HCT116 (cell line): Measurements from ENCODE around the gene MAPK10. TPM values are rescaled to one million over a fixed set of nuclear protein-coding genes. Genes with fewer than 3 reads are reported as not detected.

Experiments used
- ATAC-seq: fragments of 200-7000 bp; cut with Tn5 transposase; 2 replicates; pipeline ENCODE4 v1.9.1; 2020; ENCODE audit warnings: mild to moderate bottlenecking, moderate library complexity
- BruUV-seq: library from RNA; stranded (reverse); fragments of 400-500 nt; replicated peaks from 2 replicates; lab custom pipeline; 2021; lab: Mats Ljungman, UMichigan
- CTCF ChIA-PET: fragments of 300-600 bp; sonication (Branson Sonifier 250); formaldehyde crosslinking; loops from one replicate; lab custom pipeline; 2021; ENCODE audit warnings: antibody characterized with exemption; lab: Charles Lee
- POLR2A ChIA-PET: fragments of 300-600, 350-600 bp; sonication (Branson Sonifier 250); formaldehyde crosslinking; loops from one replicate; lab custom pipeline; 2021; ENCODE audit warnings: antibody characterized with exemption; lab: Charles Lee
- RAD21 ChIA-PET, 2 experiments: fragments of 300-600 bp; sonication (Branson Sonifier 250); formaldehyde crosslinking; loops; one replicate each; lab custom pipeline; 2023; ENCODE audit warnings: low total read pairs in 2 of 2; ENCODE audit not compliant: uncharacterized antibody in 2 of 2, unreplicated experiment in 2 of 2, low non-redundant PET in 1 of 2; lab: Charles Lee
- DNase-seq: peaks from one replicate; pipeline ENCODE4 v3.0.0-alpha.2; 2010; ENCODE audit warnings: low read depth, low spot score
- H2AFZ ChIP-seq: fragments of 200-600 bp; shearing (Covaris generic), sonication (generic); 2 replicates; pipeline ENCODE4 v1.6.1; 2017; ENCODE audit warnings: low read depth, mixed run types, mixed read lengths, antibody characterized with exemption, low read length; ENCODE audit not compliant: poor library complexity, severe bottlenecking
- H3K27ac ChIP-seq: 2 replicates; pipeline ENCODE4 v1.5.1; 2012; ENCODE audit warnings: low read depth, low read length
- H3K27me3 ChIP-seq: fragments of 200-600 bp; sonication (generic); 2 replicates; pipeline ENCODE4 v1.6.1; 2016; ENCODE audit warnings: mixed run types, low read length, mixed read lengths; ENCODE audit not compliant: insufficient read depth
- H3K36me3 ChIP-seq, 2 experiments: fragments of 200-500 bp in 1 of 2; fragments of 200-600 bp in 1 of 2; sonication (Bioruptor generic) in 1 of 2; sonication (generic) in 1 of 2; 2 replicates each; pipeline versions ENCODE4 v1.5.1 to v1.6.1; 2014 to 2016; ENCODE audit warnings: low read length in 2 of 2, inconsistent platforms in 1 of 2, mixed read lengths in 1 of 2, mixed run types in 1 of 2; ENCODE audit not compliant: insufficient read depth in 2 of 2, control insufficient read depth in 1 of 2
- H3K4me1 ChIP-seq, 2 experiments: fragments of 200-600 bp in 1 of 2; sonication (generic) in 1 of 2; 2 replicates each; pipeline versions ENCODE4 v1.5.1 to v1.6.1; 2012 to 2017; ENCODE audit warnings: low read length in 2 of 2, inconsistent platforms in 1 of 2, mild to moderate bottlenecking in 1 of 2, mixed read lengths in 1 of 2, mixed run types in 1 of 2, moderate library complexity in 1 of 2; ENCODE audit not compliant: insufficient read depth in 2 of 2, control insufficient read depth in 1 of 2
- H3K4me2 ChIP-seq: fragments of 200-600 bp; sonication (generic); 2 replicates; pipeline ENCODE4 v1.6.1; 2017; ENCODE audit warnings: mixed run types, low read length, mixed read lengths
- H3K4me3 ChIP-seq, 2 experiments: fragments of 200-600 bp in 1 of 2; sonication (generic) in 1 of 2; replicated peaks in 1 of 2; 2 replicates each; pipeline ENCODE4 v1.5.1; 2011 to 2016; ENCODE audit warnings: low read length in 2 of 2, control low read depth in 1 of 2, low read depth in 1 of 2, mild to moderate bottlenecking in 1 of 2, mixed read lengths in 1 of 2, mixed run types in 1 of 2
- H3K79me2 ChIP-seq: fragments of 200-600 bp; sonication (generic); 2 replicates; pipeline ENCODE4 v1.6.1; 2017; ENCODE audit warnings: mild to moderate bottlenecking, mixed run types, low read length, moderate library complexity, mixed read lengths; ENCODE audit not compliant: insufficient read depth
- H3K9ac ChIP-seq: fragments of 200-600 bp; sonication (generic); 2 replicates; pipeline ENCODE4 v1.6.1; 2016; ENCODE audit warnings: low read length, mixed read lengths
- H3K9me2 ChIP-seq: fragments of 200-600 bp; sonication (generic), shearing (Covaris generic); 2 replicates; pipeline ENCODE4 v1.6.1; 2017; ENCODE audit warnings: mixed run types, mild to moderate bottlenecking, moderate library complexity; ENCODE audit not compliant: insufficient read depth
- H3K9me3 ChIP-seq, 2 experiments: fragments of 200-500 bp in 1 of 2; fragments of 200-600 bp in 1 of 2; sonication (Bioruptor generic) in 1 of 2; sonication (generic) in 1 of 2; 2 replicates each; pipeline ENCODE4 v1.6.1; 2014 to 2017; ENCODE audit warnings: low read length in 2 of 2, mixed read lengths in 2 of 2, inconsistent platforms in 1 of 2, low read depth in 1 of 2, mild to moderate bottlenecking in 1 of 2, mixed run types in 1 of 2, moderate library complexity in 1 of 2; ENCODE audit not compliant: control insufficient read depth in 1 of 2, insufficient read depth in 1 of 2
- H4K20me1 ChIP-seq: fragments of 200-600 bp; sonication (generic), shearing (Covaris generic); 2 replicates; pipeline ENCODE4 v1.6.1; 2017; ENCODE audit warnings: mixed run types, mild to moderate bottlenecking, moderate library complexity; ENCODE audit not compliant: insufficient read depth
- CBX3 ChIP-seq: IDR thresholded peaks from 2 replicates; pipeline ENCODE4 v1.6.1; 2012; ENCODE audit warnings: low read depth
- CEBPB ChIP-seq: IDR thresholded peaks from 2 replicates; pipeline ENCODE4 v1.6.1; 2012; ENCODE audit warnings: low read depth
- EZH2 ChIP-seq: fragments of 200-600 bp; sonication (generic); IDR thresholded peaks from 2 replicates; pipeline ENCODE4 v1.6.1; 2017; ENCODE audit warnings: antibody characterized with exemption, mixed run types
- EZH2phosphoT487 ChIP-seq: fragments of 200-600 bp; IDR thresholded peaks from 2 replicates; pipeline ENCODE4 v1.6.1; 2018; ENCODE audit warnings: antibody characterized with exemption, borderline replicate concordance
- FOSL1 ChIP-seq: IDR thresholded peaks from 2 replicates; pipeline ENCODE4 v1.6.1; 2012; ENCODE audit warnings: low read depth
- POLR2A ChIP-seq: IDR thresholded peaks from 2 replicates; pipeline ENCODE4 v1.7.0; 2011; ENCODE audit warnings: borderline replicate concordance; ENCODE audit not compliant: insufficient read depth, insufficient read length; ENCODE audit errors: extremely low read depth
- POLR2AphosphoS5 ChIP-seq: IDR thresholded peaks from 2 replicates; pipeline ENCODE4 v1.6.1; 2011; ENCODE audit warnings: mild to moderate bottlenecking, low read depth, low read length, moderate library complexity
- RAD21 ChIP-seq: IDR thresholded peaks from 2 replicates; pipeline ENCODE4 v1.6.1; 2012; ENCODE audit warnings: low read depth, mild to moderate bottlenecking
- SIN3A ChIP-seq: IDR thresholded peaks from 2 replicates; pipeline ENCODE4 v1.6.1; 2012; ENCODE audit warnings: low read depth
- SP1 ChIP-seq: IDR thresholded peaks from 2 replicates; pipeline ENCODE4 v1.6.1; 2012; ENCODE audit warnings: low read depth
- SRF ChIP-seq: IDR thresholded peaks from 2 replicates; pipeline ENCODE4 v1.6.1; 2012; ENCODE audit warnings: low read depth
- TCF7L2 ChIP-seq: IDR thresholded peaks from 2 replicates; pipeline ENCODE4 v1.7.0; 2011; ENCODE audit warnings: borderline replicate concordance, inconsistent platforms; ENCODE audit not compliant: insufficient read depth, insufficient read length; ENCODE audit errors: extremely low read depth
- YY1 ChIP-seq: IDR thresholded peaks from 2 replicates; pipeline ENCODE4 v1.6.1; 2011; ENCODE audit warnings: low read length, low read depth, moderate library complexity, mild to moderate bottlenecking; ENCODE audit not compliant: insufficient replicate concordance; ENCODE audit errors: extremely low read depth
- ZBTB33 ChIP-seq: IDR thresholded peaks from 2 replicates; pipeline ENCODE4 v1.6.1; 2011; ENCODE audit warnings: mild to moderate bottlenecking, low read length, moderate library complexity; ENCODE audit not compliant: insufficient replicate concordance; ENCODE audit errors: extremely low read depth
- ZNF274 ChIP-seq: fragments of 200-500 bp; sonication (Bioruptor generic); IDR thresholded peaks from 2 replicates; pipeline ENCODE4 v1.6.1; 2014; ENCODE audit warnings: mild to moderate bottlenecking, low read depth, low read length, inconsistent platforms
- intact Hi-C: fragments of 100-400 bp; cut with micrococcal nuclease; formaldehyde crosslinking; loops from 2 replicates; pipeline ENCODE4 v1.10.0; 2022
- total RNA-seq: library from RNA; stranded (reverse); gene quantifications from one replicate; pipeline ENCODE4 v1.2.1, GENCODE V29; 2021; ENCODE audit not compliant: unreplicated experiment
- TF ChIP-seq, protein P1 (sequence below): IDR thresholded peaks from 2 replicates; pipeline ENCODE4 v1.6.1; 2012
- TF ChIP-seq, protein P2 (sequence below): IDR thresholded peaks from 2 replicates; pipeline ENCODE4 v1.6.1; 2012; ENCODE audit warnings: low read depth

The MAPK10 gene
- total RNA-seq, 1 experiment from 2014 or later = 0.52 TPM

DNA sequence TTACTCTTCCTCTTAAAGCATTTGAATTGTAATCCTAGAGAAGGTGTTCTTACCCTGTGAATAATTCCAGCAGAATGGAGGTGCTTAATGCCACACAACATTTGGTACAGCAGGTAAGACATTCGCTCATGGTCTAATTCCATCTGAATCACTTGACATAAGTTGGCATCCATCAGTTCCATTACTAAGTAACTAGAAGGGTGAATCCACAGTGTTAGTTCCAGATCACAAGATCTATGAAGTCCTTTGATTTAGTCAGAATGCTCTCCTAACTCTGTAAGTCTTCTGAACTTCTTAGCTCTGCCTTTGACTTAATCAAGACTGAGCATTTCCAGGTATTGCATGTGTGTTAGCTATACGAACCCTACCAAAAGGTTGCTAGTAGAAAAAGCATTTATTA, 258.0 kb downstream of the MAPK10 start:
- no peak overlapping the region for H3K27ac ChIP-seq
- no peaks in the 10 kb centered on the region for H4K20me1 ChIP-seq
- intact Hi-C loops = no loop called here
- H3K79me2 ChIP-seq = no peaks in the 10 kb centered on the region
- H3K9me2 ChIP-seq = no peaks in the 10 kb centered on the region
- ATAC-seq (no peak), DNase-seq (no peak)
- RAD21 ChIA-PET = no interaction called here
- no peaks in the 10 kb centered on the region for H3K9me3 ChIP-seq
- H3K4me3 ChIP-seq = no peak overlapping the region
- no peaks in the 10 kb centered on the region for H3K36me3 ChIP-seq
- BruUV-seq = no TSS peak
- H3K27me3 ChIP-seq = no peaks in the 10 kb centered on the region
- POLR2A ChIA-PET = no interaction called here
- H3K4me1 ChIP-seq = no peaks in the 10 kb centered on the region
- no peak overlapping the region for H3K4me2 ChIP-seq
- CTCF ChIA-PET = no interaction called here
- H2AFZ ChIP-seq = no peak overlapping the region
- H3K9ac ChIP-seq = no peak overlapping the region
- TF ChIP-seq EZH2phosphoT487 (no peak), TCF7L2 (no peak), YY1 (no peak), CBX3 (no peak), POLR2AphosphoS5 (no peak), ZNF274 (no peak), FOSL1 (no peak), EZH2 (no peak), SRF (no peak), SP1 (no peak), CEBPB (no peak)
- TF ChIP-seq, protein P1, sequence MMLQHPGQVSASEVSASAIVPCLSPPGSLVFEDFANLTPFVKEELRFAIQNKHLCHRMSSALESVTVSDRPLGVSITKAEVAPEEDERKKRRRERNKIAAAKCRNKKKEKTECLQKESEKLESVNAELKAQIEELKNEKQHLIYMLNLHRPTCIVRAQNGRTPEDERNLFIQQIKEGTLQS = no peak

GRCh38 chr4:86101410-86101809, 258.4 kb downstream of the MAPK10 start:
- ChIA-PET RAD21 (no interaction called here), CTCF (no interaction called here), POLR2A (no interaction called here)
- H3K27ac ChIP-seq = no peak overlapping the region
- no peak overlapping the region for H2AFZ ChIP-seq
- no peaks in the 10 kb centered on the region for H3K9me3 ChIP-seq
- H3K9ac ChIP-seq = no peak overlapping the region
- H3K36me3 ChIP-seq = no peaks in the 10 kb centered on the region
- no peak overlapping the region for H3K4me2 ChIP-seq
- intact Hi-C loops = no loop called here
- H3K9me2 ChIP-seq = no peaks in the 10 kb centered on the region
- no peak for TF ChIP-seq RAD21
- TF ChIP-seq, protein P2, sequence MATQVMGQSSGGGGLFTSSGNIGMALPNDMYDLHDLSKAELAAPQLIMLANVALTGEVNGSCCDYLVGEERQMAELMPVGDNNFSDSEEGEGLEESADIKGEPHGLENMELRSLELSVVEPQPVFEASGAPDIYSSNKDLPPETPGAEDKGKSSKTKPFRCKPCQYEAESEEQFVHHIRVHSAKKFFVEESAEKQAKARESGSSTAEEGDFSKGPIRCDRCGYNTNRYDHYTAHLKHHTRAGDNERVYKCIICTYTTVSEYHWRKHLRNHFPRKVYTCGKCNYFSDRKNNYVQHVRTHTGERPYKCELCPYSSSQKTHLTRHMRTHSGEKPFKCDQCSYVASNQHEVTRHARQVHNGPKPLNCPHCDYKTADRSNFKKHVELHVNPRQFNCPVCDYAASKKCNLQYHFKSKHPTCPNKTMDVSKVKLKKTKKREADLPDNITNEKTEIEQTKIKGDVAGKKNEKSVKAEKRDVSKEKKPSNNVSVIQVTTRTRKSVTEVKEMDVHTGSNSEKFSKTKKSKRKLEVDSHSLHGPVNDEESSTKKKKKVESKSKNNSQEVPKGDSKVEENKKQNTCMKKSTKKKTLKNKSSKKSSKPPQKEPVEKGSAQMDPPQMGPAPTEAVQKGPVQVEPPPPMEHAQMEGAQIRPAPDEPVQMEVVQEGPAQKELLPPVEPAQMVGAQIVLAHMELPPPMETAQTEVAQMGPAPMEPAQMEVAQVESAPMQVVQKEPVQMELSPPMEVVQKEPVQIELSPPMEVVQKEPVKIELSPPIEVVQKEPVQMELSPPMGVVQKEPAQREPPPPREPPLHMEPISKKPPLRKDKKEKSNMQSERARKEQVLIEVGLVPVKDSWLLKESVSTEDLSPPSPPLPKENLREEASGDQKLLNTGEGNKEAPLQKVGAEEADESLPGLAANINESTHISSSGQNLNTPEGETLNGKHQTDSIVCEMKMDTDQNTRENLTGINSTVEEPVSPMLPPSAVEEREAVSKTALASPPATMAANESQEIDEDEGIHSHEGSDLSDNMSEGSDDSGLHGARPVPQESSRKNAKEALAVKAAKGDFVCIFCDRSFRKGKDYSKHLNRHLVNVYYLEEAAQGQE = no peak
- no peak for TF ChIP-seq POLR2AphosphoS5
- no peak for TF ChIP-seq ZBTB33
- no peak for TF ChIP-seq CBX3
- no peak for TF ChIP-seq POLR2A
- TF ChIP-seq SIN3A = no peak
- no peak for TF ChIP-seq FOSL1
- H3K4me1 ChIP-seq = no peaks in the 10 kb centered on the region
- H3K4me3 ChIP-seq = no peak overlapping the region
- H3K79me2 ChIP-seq = no peaks in the 10 kb centered on the region
- ATAC-seq = no peak
- no peaks in the 10 kb centered on the region for H3K27me3 ChIP-seq
- BruUV-seq = no TSS peak
- H4K20me1 ChIP-seq = no peaks in the 10 kb centered on the region
- no peak for DNase-seq
